ENCODE measurements around the gene MDP1.
A peak's percentile ranks its signal among the peaks of the same experiment; 100 is the strongest.

Gene MDP1

GRCh38 chr14:24212924-24213865, 2.7 kb downstream of the MDP1 start, which contains the start of gene CHMP4A:
Gene CHMP4A, minus strand, starts transcription at chr14:24213488. Its CDS starts 49 bp downstream, at chr14:24213439.
- no peak for TF ChIP-seq CTCF (IDR thresholded peaks at IDR 0.05; ENCODE audit: low read length)
- TF ChIP-seq EZH2 (IDR thresholded peaks at IDR 0.05; ENCODE audit: borderline replicate concordance, low read length), result no peak
- Histone ChIP-seq H3K36me3 (ENCODE audit: insufficient read depth, low read length) (peaks cover 43% of the 10 kb centered on the region), H3K9me3 (ENCODE audit: low read length) (no peaks in the 10 kb centered on the region), H3K9ac (ENCODE audit: low read length) (peak within 1 kb of the TSS; percentile 73), H2AFZ (ENCODE audit: low read length) (no peak within 1 kb of the TSS), H3K4me3 (ENCODE audit: low read depth, low read length, poor library complexity, severe bottlenecking) (peak within 1 kb of the TSS; percentile 74), H3K4me1 (ENCODE audit: insufficient read depth, low read length, severe bottlenecking) (peaks cover 32% of the 10 kb centered on the region), H3F3A (ENCODE audit: insufficient read depth, low read length) (peaks cover 9% of the 10 kb centered on the region), H3K4me2 (ENCODE audit: low read length) (peak within 1 kb of the TSS; percentile 51), H3K27ac (ENCODE audit: low read depth, low read length, poor library complexity, severe bottlenecking) (peak within 1 kb of the TSS; percentile 86), H4K20me1 (ENCODE audit: insufficient read depth, low read length) (no peaks in the 10 kb centered on the region), H3K9me2 (ENCODE audit: low read depth, low read length) (no peaks in the 10 kb centered on the region), H3K27me3 (ENCODE audit: insufficient read depth, low read length) (no peaks in the 10 kb centered on the region), H3K79me2 (ENCODE audit: insufficient read depth, low read length) (no peaks in the 10 kb centered on the region; the same call in 1 of the 2 replicates)

GRCh38 chr14:24211311-24211710, 4.6 kb downstream of the MDP1 start:
- Histone ChIP-seq H3K4me3 (ENCODE audit: low read depth, low read length, poor library complexity, severe bottlenecking) (no peak overlapping the region), H2AFZ (ENCODE audit: low read length) (no peak overlapping the region), H4K20me1 (ENCODE audit: insufficient read depth, low read length) (no peaks in the 10 kb centered on the region), H3K9ac (ENCODE audit: low read length) (no peak overlapping the region), H3K27ac (ENCODE audit: low read depth, low read length, poor library complexity, severe bottlenecking) (no peak overlapping the region), H3K9me2 (ENCODE audit: low read depth, low read length) (no peaks in the 10 kb centered on the region), H3K4me2 (ENCODE audit: low read length) (no peak overlapping the region), H3K27me3 (ENCODE audit: insufficient read depth, low read length) (no peaks in the 10 kb centered on the region), H3K4me1 (ENCODE audit: insufficient read depth, low read length, severe bottlenecking) (peaks cover 31% of the 10 kb centered on the region), H3K79me2 (ENCODE audit: insufficient read depth, low read length) (no peaks in the 10 kb centered on the region; the same call in 1 of the 2 replicates), H3K36me3 (ENCODE audit: insufficient read depth, low read length) (peaks cover 57% of the 10 kb centered on the region), H3F3A (ENCODE audit: insufficient read depth, low read length) (peaks cover 9% of the 10 kb centered on the region), H3K9me3 (ENCODE audit: low read length) (no peaks in the 10 kb centered on the region)
- TF ChIP-seq CTCF (IDR thresholded peaks at IDR 0.05; ENCODE audit: low read length), result no peak
- no peak for TF ChIP-seq EZH2 (IDR thresholded peaks at IDR 0.05; ENCODE audit: borderline replicate concordance, low read length)

GRCh38 chr14:24207625-24208024, 8.2 kb downstream of the MDP1 start:
- Histone ChIP-seq H3K4me2 (ENCODE audit: low read length) (no peak overlapping the region), H3K4me1 (ENCODE audit: insufficient read depth, low read length, severe bottlenecking) (peaks cover 7% of the 10 kb centered on the region), H3K36me3 (ENCODE audit: insufficient read depth, low read length) (peaks cover 80% of the 10 kb centered on the region), H3K9me3 (ENCODE audit: low read length) (no peaks in the 10 kb centered on the region), H3K27ac (ENCODE audit: low read depth, low read length, poor library complexity, severe bottlenecking) (no peak overlapping the region), H3K9ac (ENCODE audit: low read length) (no peak overlapping the region), H3K4me3 (ENCODE audit: low read depth, low read length, poor library complexity, severe bottlenecking) (no peak overlapping the region), H3F3A (ENCODE audit: insufficient read depth, low read length) (no peaks in the 10 kb centered on the region), H4K20me1 (ENCODE audit: insufficient read depth, low read length) (no peaks in the 10 kb centered on the region), H3K9me2 (ENCODE audit: low read depth, low read length) (no peaks in the 10 kb centered on the region), H2AFZ (ENCODE audit: low read length) (no peak overlapping the region), H3K27me3 (ENCODE audit: insufficient read depth, low read length) (no peaks in the 10 kb centered on the region), H3K79me2 (ENCODE audit: insufficient read depth, low read length) (no peaks in the 10 kb centered on the region; the same call in 1 of the 2 replicates)
- no peak for TF ChIP-seq EZH2 (IDR thresholded peaks at IDR 0.05; ENCODE audit: borderline replicate concordance, low read length)
- TF ChIP-seq CTCF (IDR thresholded peaks at IDR 0.05; ENCODE audit: low read length), result no peak
